Psoas muscle (tissue), 8 donors: ENCODE data around the gene VTA1. TPM values are rescaled to one million over a fixed set of nuclear protein-coding genes. Genes with fewer than 3 reads are reported as not detected.
A peak's percentile ranks its signal among the peaks of the same experiment; 100 is the strongest.
"Not testable (repeated sequence)": the region's sequence is repeated elsewhere in the genome, so short reads cannot be mapped to it uniquely, and the experiment has no call there.

Experiments used
- ATAC-seq, 4 donors: fragments of 200-7000 bp; cut with Tn5 transposase; one replicate each; pipeline ENCODE4 v1.9.1; 2020; ENCODE audit warnings: moderate library complexity in 3 of 4, mild to moderate bottlenecking in 2 of 4
- DNase-seq, 2 donors: peaks; one replicate each; pipeline ENCODE4 v3.0.0-alpha.2; 2020
- H3K27ac ChIP-seq: fragments of 200-600 bp; one replicate; pipeline ENCODE4 v1.8.0; 2022
- H3K27me3 ChIP-seq, 3 donors: fragments of 200-600 bp in 1 of 3; one replicate each; pipeline versions ENCODE4 v1.6.1 to v1.8.0; 2013 to 2022; ENCODE audit warnings: low read length in 2 of 3, mild to moderate bottlenecking in 2 of 3, moderate library complexity in 1 of 3; ENCODE audit not compliant: insufficient read depth in 3 of 3
- H3K36me3 ChIP-seq, 2 donors: fragments of 200-600 bp in 1 of 2; one replicate each; pipeline versions ENCODE4 v1.6.1 to v1.8.0; 2013 to 2022; ENCODE audit warnings: low read depth in 1 of 2, mild to moderate bottlenecking in 1 of 2, moderate library complexity in 1 of 2; ENCODE audit not compliant: insufficient read depth in 1 of 2
- H3K4me1 ChIP-seq: fragments of 200-600 bp; one replicate; pipeline ENCODE4 v1.8.0; 2022
- H3K4me3 ChIP-seq: fragments of 200-600 bp; one replicate; pipeline ENCODE4 v1.8.0; 2022; ENCODE audit warnings: mild to moderate bottlenecking
- H3K9me3 ChIP-seq: fragments of 200-600 bp; one replicate; pipeline ENCODE4 v1.8.0; 2022
- WGBS, 3 donors: extraction: QIAGEN DNeasy Blood & Tissue Kit; methylation state at CpG; one replicate each; pipeline versions ENCODE4 v1.1.6 to v1.1.7; 2013; 5-methylcytosine and 5-hydroxymethylcytosine counted together
- intact Hi-C, 2 donors: fragments of 100-400 bp; cut with DNase I; formaldehyde crosslinking; loops; one replicate each; pipeline versions ENCODE4 v1.11.0 to v1.14.2; 2022
- polyA plus RNA-seq, 3 donors: library from polyadenylated mRNA; stranded (reverse); fragments of 200-250 nt; gene quantifications; one replicate each; pipeline ENCODE4 v1.2.3, GENCODE V29; 2013
- total RNA-seq, 4 donors: library from RNA; stranded (reverse); fragmentation: NEBNext Ultra II Directional in 2 of 4; extraction: Animal tissue kit (Norgen Biotek cat#: 25700) in 2 of 4; gene quantifications; one replicate each; pipeline versions ENCODE4 v1.2.1 to v1.2.4, GENCODE V29; 2021 to 2023
- TF ChIP-seq, protein P1 (sequence below): fragments of 200-600 bp; IDR thresholded peaks from one replicate; pipeline ENCODE4 v1.8.0; 2022; ENCODE audit warnings: antibody characterized with exemption
- donor health status: healthy with polysubstance abuse.
- donor health status: DM: no; HTN: no; CAD: no; lungs with moderate emphysema.
- donor health status: Bipolar disorder and iron deficiency.
- donor health status: healthy.
- donor health status: DM: yes; HTN: yes; CAD: no.
- donor health status: DM: no; HTN: no; CAD: no.
- donor health status: DM: no; HTN: no; CAD: no.
- donor health status: DM: yes; HTN: yes; CAD: no.

The VTA1 gene
- total and polyA plus RNA-seq, 7 donors = 46.9 to 101 (median 57.9) TPM

DNA sequence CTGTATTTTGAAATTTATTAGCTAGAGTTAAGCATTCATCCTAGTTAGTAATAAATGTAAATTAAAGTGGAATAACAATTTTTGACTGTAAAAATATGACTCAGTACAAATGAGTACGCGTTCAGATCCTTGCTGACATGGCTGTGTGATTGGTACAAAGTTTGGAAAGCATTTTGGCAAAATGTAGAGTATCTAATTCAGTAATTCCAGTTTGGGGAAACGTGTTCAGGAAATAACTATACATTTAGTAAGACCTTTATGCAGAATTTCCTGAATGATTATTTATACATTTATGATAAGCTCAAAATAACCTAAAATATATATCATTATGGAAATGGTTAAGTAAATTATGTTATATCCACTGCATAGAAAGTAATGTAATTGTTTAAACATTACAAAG lies 8.0 kb downstream of the VTA1 start:
- no peak for ATAC-seq
- TF ChIP-seq, protein P1, sequence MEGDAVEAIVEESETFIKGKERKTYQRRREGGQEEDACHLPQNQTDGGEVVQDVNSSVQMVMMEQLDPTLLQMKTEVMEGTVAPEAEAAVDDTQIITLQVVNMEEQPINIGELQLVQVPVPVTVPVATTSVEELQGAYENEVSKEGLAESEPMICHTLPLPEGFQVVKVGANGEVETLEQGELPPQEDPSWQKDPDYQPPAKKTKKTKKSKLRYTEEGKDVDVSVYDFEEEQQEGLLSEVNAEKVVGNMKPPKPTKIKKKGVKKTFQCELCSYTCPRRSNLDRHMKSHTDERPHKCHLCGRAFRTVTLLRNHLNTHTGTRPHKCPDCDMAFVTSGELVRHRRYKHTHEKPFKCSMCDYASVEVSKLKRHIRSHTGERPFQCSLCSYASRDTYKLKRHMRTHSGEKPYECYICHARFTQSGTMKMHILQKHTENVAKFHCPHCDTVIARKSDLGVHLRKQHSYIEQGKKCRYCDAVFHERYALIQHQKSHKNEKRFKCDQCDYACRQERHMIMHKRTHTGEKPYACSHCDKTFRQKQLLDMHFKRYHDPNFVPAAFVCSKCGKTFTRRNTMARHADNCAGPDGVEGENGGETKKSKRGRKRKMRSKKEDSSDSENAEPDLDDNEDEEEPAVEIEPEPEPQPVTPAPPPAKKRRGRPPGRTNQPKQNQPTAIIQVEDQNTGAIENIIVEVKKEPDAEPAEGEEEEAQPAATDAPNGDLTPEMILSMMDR = no peak
- DNase-seq = no peak
- 58 to 74% (median 61%) methylated on average over 3 of the region's 3 CpGs for WGBS, 3 donors
- Histone ChIP-seq H3K27me3 (no peaks in the 10 kb centered on the region), H3K4me3 (no peak overlapping the region), H3K27ac (no peak overlapping the region), H3K9me3 (no peaks in the 10 kb centered on the region), H3K4me1 (peaks cover 21% of the 10 kb centered on the region), H3K36me3 (no peaks in the 10 kb centered on the region)
- intact Hi-C loops = no loop called here

DNA sequence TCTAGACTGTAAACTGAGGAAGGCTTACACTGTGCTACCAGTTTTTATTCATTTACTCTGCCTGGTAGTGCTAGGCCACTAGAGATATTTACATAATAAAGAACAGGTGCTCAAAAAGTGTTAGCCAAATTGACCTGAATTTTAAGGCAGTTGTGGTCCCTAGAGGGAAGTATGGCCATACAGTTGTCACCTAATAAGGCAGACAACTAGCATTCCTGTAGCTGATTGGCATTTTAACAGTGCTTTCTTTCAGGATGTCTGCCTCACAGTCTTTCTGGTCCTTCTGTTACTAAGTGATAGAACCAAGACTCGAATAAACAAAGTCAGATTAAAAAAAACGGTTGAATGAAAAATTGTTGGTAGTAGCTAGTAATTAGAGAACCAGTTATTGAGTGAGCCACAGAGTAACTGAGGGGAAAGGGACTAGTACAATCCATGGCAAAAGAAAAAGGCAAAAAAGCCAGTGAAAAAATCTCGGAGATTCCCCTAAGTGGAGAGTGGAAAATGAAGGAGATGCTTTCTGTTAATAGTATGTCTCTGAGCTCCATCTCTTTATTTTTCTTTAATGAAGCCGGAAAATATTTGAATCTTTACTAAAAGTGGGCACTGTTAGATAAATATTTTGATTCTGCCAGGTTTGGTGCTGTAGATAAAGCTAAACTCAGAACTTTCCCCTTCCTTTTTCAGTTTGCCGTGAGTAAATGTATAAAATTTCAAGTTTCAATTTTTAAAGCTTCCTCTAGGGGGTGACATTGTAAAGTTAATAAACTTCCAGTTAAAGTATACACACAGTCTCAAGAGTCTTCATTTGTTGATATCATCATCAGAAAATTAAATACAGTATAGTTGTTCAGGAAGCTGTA lies 9.1 kb downstream of the VTA1 start:
- Histone ChIP-seq H3K36me3 (no peaks in the 10 kb centered on the region), H3K4me3 (no peak overlapping the region), H3K27me3 (no peaks in the 10 kb centered on the region), H3K9me3 (no peaks in the 10 kb centered on the region), H3K4me1 (peaks cover 21% of the 10 kb centered on the region), H3K27ac (no peak overlapping the region)
- no peak for ATAC-seq
- WGBS, 3 donors = 53 to 64% (median 61%) methylated on average over 5 of the region's 5 CpGs
- no peak for DNase-seq
- intact Hi-C loops = no loop called here
- TF ChIP-seq, protein P1 = peak; percentile 16

DNA sequence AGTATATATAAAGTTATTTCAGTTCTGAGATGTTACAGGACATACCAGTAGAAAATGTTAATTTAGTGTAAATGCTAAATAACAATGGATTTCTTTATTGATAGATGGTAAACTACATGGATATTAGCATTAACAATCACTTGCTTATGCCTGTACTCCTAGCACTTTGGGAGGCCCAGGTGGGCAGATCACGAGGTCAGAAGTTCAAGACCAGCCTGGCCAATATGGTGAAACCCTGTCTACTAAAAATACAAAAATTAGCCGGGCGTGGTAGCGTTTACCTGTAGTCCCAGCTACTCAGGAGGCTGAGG lies 9.7 kb downstream of the VTA1 start:
- H3K4me3 ChIP-seq, H3K27me3 ChIP-seq, intact Hi-C loops, DNase-seq, H3K9me3 ChIP-seq, H3K36me3 ChIP-seq, H3K27ac ChIP-seq, ATAC-seq: not testable (repeated sequence)
- 94 to 97% (median 96%) methylated on average over 4 of the region's 4 CpGs for WGBS, 3 donors
- peaks cover 21% of the 10 kb centered on the region for H3K4me1 ChIP-seq

DNA sequence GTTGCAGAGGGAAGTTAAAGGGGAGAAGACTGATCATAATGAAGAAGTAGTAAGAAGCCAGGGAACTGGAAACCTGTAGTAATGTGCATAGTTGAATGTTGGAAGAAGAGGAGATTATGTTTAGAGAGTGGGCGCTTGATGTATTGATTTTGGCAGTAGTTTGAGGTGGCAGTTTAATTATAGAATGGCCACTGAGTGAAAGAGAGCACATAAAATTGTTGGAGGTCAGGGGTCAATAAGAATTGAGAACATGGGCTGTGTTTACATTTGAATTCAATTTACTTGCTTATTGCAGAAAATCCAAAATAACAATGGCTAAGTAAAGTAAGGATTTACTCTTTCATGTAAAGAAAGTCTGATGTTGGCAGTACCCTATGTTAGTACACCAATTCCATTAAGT lies 15.7 kb downstream of the VTA1 start:
- no peaks in the 10 kb centered on the region for H3K9me3 ChIP-seq
- peaks cover 0 to 19% of the 10 kb centered on the region in 2 donors for H3K36me3 ChIP-seq
- H3K27me3 ChIP-seq = no peaks in the 10 kb centered on the region
- no peak overlapping the region for H3K4me3 ChIP-seq
- intact Hi-C loops = no loop called here
- H3K27ac ChIP-seq = no peak overlapping the region
- DNase-seq = no peak
- peaks cover 14% of the 10 kb centered on the region for H3K4me1 ChIP-seq
- TF ChIP-seq, protein P1 = no peak
- 88 to 94% (median 90%) methylated on average over 1 of the region's 1 CpG for WGBS, 3 donors
- no peak for ATAC-seq

DNA sequence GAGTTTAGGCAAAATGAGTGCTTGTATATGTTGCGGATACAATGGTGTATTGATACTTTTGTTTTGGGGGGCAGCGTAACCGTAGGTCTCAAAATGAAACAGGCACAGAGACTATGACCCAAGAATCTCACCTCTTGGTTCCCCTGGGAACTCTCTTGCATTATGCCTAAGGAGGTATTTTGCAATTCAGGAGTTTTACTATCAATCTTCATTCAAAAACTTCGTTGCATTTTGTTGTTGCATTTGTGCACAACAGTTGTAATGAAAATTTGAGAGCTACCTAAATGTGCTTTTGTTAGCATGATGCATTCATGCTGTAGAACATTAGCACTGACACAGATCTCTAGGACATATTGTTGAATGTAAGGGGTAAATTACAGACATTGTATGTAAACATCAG lies 18.2 kb downstream of the VTA1 start:
- Histone ChIP-seq H3K36me3 (peaks cover 0 to 43% of the 10 kb centered on the region in 2 donors), H3K9me3 (no peaks in the 10 kb centered on the region), H3K4me3 (no peak overlapping the region), H3K27ac (no peak overlapping the region), H3K4me1 (peaks cover 14% of the 10 kb centered on the region), H3K27me3 (no peaks in the 10 kb centered on the region)
- ATAC-seq = no peak
- 86 to 94% (median 91%) methylated on average over 4 of the region's 4 CpGs for WGBS, 3 donors
- DNase-seq = no peak
- intact Hi-C loops = no loop called here
- TF ChIP-seq, protein P1 = no peak
